GM23248 (cell line): Measurements from ENCODE around the gene ESYT3.

Experiments used
- EZH2 ChIP-seq: fragments of 200-600 bp; sonication (generic); IDR thresholded peaks from 2 replicates; pipeline ENCODE4 v1.6.1; 2018; ENCODE audit warnings: antibody characterized with exemption, mild to moderate bottlenecking; ENCODE audit not compliant: insufficient read depth, poor library complexity, severe bottlenecking
- EZH2phosphoT487 ChIP-seq: fragments of 200-600 bp; sonication (generic); IDR thresholded peaks from 2 replicates; pipeline ENCODE4 v1.6.1; 2018; ENCODE audit warnings: antibody characterized with exemption, moderate library complexity, mild to moderate bottlenecking, low read depth; ENCODE audit not compliant: insufficient read depth

GRCh38 chr3:138389841-138390581 lies 44.4 kb upstream of the ESYT3 start:
- TF ChIP-seq EZH2 (no peak), EZH2phosphoT487 (no peak)
